A673 (cell line): ENCODE measurements around the gene TSPAN14.

Experiments used
- CTCF ChIP-seq: fragments of 300-800, 200-600 bp; sonication (generic); conservative IDR thresholded peaks from 2 replicates; pipeline ENCODE4 v1.5.1; 2017; ENCODE audit warnings: low read depth, mild to moderate bottlenecking, antibody characterized with exemption, low read length, moderate library complexity, mixed read lengths
- EZH2 ChIP-seq: fragments of 200-600 bp; sonication (generic); IDR thresholded peaks from 2 replicates; pipeline ENCODE4 v1.6.1; 2017; ENCODE audit warnings: borderline replicate concordance, low read depth, mild to moderate bottlenecking, mixed read lengths, antibody characterized with exemption, low read length; ENCODE audit not compliant: poor library complexity, severe bottlenecking

GRCh38 chr10:80458638-80459037 lies 4.5 kb downstream of the TSPAN14 start:
- TF ChIP-seq CTCF: no peak
- TF ChIP-seq EZH2: no peak
